Activated CD8-positive, alpha-beta memory T cell treated with anti-CD3 and anti-CD28 coated beads for 36 hours (primary cell): ENCODE results near the gene TRRAP. TPM values are rescaled to one million over a fixed set of nuclear protein-coding genes. Genes with fewer than 3 reads are reported as not detected.

Experiments used
- CTCF ChIA-PET: fragments of 350-600 bp; sonication (Branson Sonifier 250); formaldehyde crosslinking; loops from one replicate; lab custom pipeline; 2021; ENCODE audit warnings: antibody characterized with exemption; lab: Charles Lee
- POLR2A ChIA-PET: fragments of 350-600 bp; sonication (Branson Sonifier 250); formaldehyde crosslinking; loops from one replicate; lab custom pipeline; 2021; ENCODE audit warnings: antibody characterized with exemption; lab: Charles Lee
- total RNA-seq, 2 experiments: library from RNA; stranded (reverse); gene quantifications; one replicate each; pipeline ENCODE4 v1.2.3, GENCODE V29; 2021

The TRRAP gene
- total RNA-seq, 2 experiments from 2014 or later, result 47.8 to 49.0 TPM

GRCh38 chr7:99061001-99061776, 182.9 kb downstream of the TRRAP start:
- ChIA-PET POLR2A (interaction anchor here (0.6 kb wide), 1 partner anchor 218 kb away, joined by 3 read pairs; no protein-coding TSS in a partner anchor), CTCF (interaction anchor here (0.5 kb wide), 1 partner anchor 247 kb away, joined by 3 read pairs; no protein-coding TSS in a partner anchor)

Other genes starting within 250 kb of the TRRAP start
- not detected for gene TMEM130, start 8.5 kb upstream of the TRRAP start, total RNA-seq